Measurements from ENCODE around the gene RCN2. TPM values are rescaled to one million over a fixed set of nuclear protein-coding genes. Genes with fewer than 3 reads are reported as not detected.

Gene RCN2
- total and polyA plus RNA-seq, 2 of the 8 experiments (the other 6 are each of a cell fraction or from before 2014, with no cell fraction given): 65.6 to 137 TPM

DNA sequence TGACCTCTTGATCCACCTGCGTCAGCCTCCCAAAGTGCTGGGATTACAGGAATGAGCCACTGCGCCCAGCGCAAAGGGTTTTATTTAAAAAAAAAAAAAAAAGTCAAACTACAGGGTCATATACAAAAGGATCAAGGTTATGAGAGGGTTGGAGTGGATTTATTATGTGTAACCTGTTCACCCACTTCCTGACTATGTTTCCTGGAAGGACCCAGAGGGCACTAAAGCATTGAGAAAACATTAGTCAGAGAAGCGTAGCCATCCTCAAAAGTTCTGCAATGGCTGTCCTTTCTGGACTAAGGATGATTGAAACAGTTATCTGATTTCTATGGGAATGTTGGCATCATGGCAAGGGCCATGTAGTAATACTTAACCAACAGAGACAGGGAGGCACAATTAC is 19.1 kb upstream of the RCN2 start (continued):
- no peak for TF ChIP-seq EZH2 (IDR thresholded peaks at IDR 0.05; ENCODE audit: low read depth, low read length, severe bottlenecking)
- TF ChIP-seq NRF1 (IDR thresholded peaks at IDR 0.05; ENCODE audit: low read depth, low read length): no peak
- no peak for TF ChIP-seq RXRA (IDR thresholded peaks at IDR 0.05; ENCODE audit: insufficient read depth, low read depth, low read length)

Data from H1 (cell line).